ENCODE results near the gene TAF11. TPM values are rescaled to one million over a fixed set of nuclear protein-coding genes. Genes with fewer than 3 reads are reported as not detected.

TAF11 gene
- total and polyA plus RNA-seq, 2 of the 8 experiments (the other 6 are each of a cell fraction or from before 2014, with no cell fraction given) = 38.2 to 48.6 TPM

GRCh38 chr6:34914358-34914757 lies 26.5 kb upstream of the TAF11 start:
- Histone ChIP-seq H2BK12ac (ENCODE audit: low read depth, low read length) (no peak overlapping the region), H3K79me2 (ENCODE audit: control insufficient read depth in 1 of 2, insufficient read depth in 2 of 2, low read length in 2 of 2) (peaks cover 0 to 58% of the 10 kb centered on the region in 2 experiments), H4K91ac (replicated peaks; ENCODE audit: insufficient read length, low read length) (no peak overlapping the region), H2BK120ac (replicated peaks; ENCODE audit: low read depth, low read length) (no peak overlapping the region), H3K79me1 (ENCODE audit: low read depth, low read length) (peaks cover 4% of the 10 kb centered on the region), H3K27me3 (replicated peaks in 1 of 4; ENCODE audit: control insufficient read depth in 3 of 4, extremely low read depth in 1 of 4, insufficient read depth in 3 of 4, low read length in 3 of 4) (no peaks in the 10 kb centered on the region), H4K20me1 (replicated peaks in 1 of 2; ENCODE audit: control insufficient read depth in 1 of 2, insufficient read depth in 2 of 2, low read length in 2 of 2) (peaks cover 4 to 7% of the 10 kb centered on the region in 2 experiments), H3K4me1 (replicated peaks in 1 of 4; ENCODE audit: control insufficient read depth in 3 of 4, insufficient read depth in 4 of 4, low read length in 3 of 4) (no peaks in the 10 kb centered on the region), H3K23ac (ENCODE audit: insufficient read length) (no peak overlapping the region), H3K14ac (ENCODE audit: insufficient read length) (no peak overlapping the region), H3K27ac (ENCODE audit: low read depth, low read length) (no peak overlapping the region), H3K4me2 (ENCODE audit: insufficient read depth in 1 of 2, low read depth in 2 of 2, low read length in 2 of 2) (no peak overlapping the region), H2AFZ (ENCODE audit: low read length) (no peak overlapping the region), H3K36me3 (ENCODE audit: control insufficient read depth in 2 of 4, insufficient read depth in 4 of 4, low read length in 3 of 4) (no peaks in the 10 kb centered on the region), H2BK5ac (ENCODE audit: low read depth, low read length) (no peak overlapping the region), H4K8ac (ENCODE audit: extremely low read depth, insufficient read depth, low read length) (no peak overlapping the region), H3K4me3 (ENCODE audit: extremely low read depth in 1 of 4, insufficient read depth in 2 of 4, low read depth in 3 of 4, low read length in 4 of 4) (no peak overlapping the region), H3K4ac (replicated peaks; ENCODE audit: insufficient read length, low read depth, low read length) (no peak overlapping the region), H2AK5ac (ENCODE audit: low read depth, low read length) (no peak overlapping the region), H3K18ac (ENCODE audit: extremely low read depth, low read length) (no peak overlapping the region), H3K9ac (replicated peaks in 1 of 4; ENCODE audit: extremely low read depth in 1 of 4, low read depth in 3 of 4, low read length in 3 of 4) (no peak overlapping the region), H3K9me3 (ENCODE audit: insufficient read depth in 2 of 2, low read depth in 1 of 2, low read length in 1 of 2) (no peaks in the 10 kb centered on the region), H2BK15ac (ENCODE audit: low read length) (no peak overlapping the region), H2BK20ac (ENCODE audit: low read length) (no peak overlapping the region), H3K23me2 (ENCODE audit: low read depth, low read length) (no peaks in the 10 kb centered on the region), H4K5ac (ENCODE audit: insufficient read length, low read depth, low read length) (no peak overlapping the region), H3K56ac (replicated peaks; ENCODE audit: insufficient read length, low read depth, low read length) (no peak overlapping the region)
- 92% methylated on average over 4 of the region's 4 CpGs; no CpG with 5 or more reads in 1 of the 2 experiments for WGBS, 2 experiments (ENCODE audit: extremely low coverage in 1 of 2, insufficient coverage in 1 of 2, insufficient read length in 1 of 2, insufficient replicate concordance in 2 of 2, low coverage in 1 of 2, low lambda C conversion rate in 2 of 2, missing lambda C conversion rate in 1 of 2)
- FAIRE-seq (no peak), DNase-seq (ENCODE audit: low read depth in 1 of 2, low spot score in 2 of 2) (no peak)
- ChIA-PET CTCF (ENCODE audit: partially characterized antibody) (interaction anchor here (1.1 kb wide), 1 partner anchor 17 kb away, joined by 4 read pairs; no protein-coding TSS in a partner anchor), POLR2A (ENCODE audit: partially characterized antibody) (interaction anchor here (1.2 kb wide), 1 partner anchor 122 kb away, joined by 3 read pairs; the partner anchor contains the start of gene BLTP3A)
- no peak for TF ChIP-seq SUZ12 (IDR thresholded peaks at IDR 0.05; ENCODE audit: low read length)
- no peak for TF ChIP-seq SP4 (IDR thresholded peaks at IDR 0.05; ENCODE audit: low read length)
- no peak for TF ChIP-seq JUND (IDR thresholded peaks at IDR 0.05; ENCODE audit: low read length)
- no peak for TF ChIP-seq SP2 (IDR thresholded peaks at IDR 0.05; ENCODE audit: low read length)
